HepG2 (cell line): Measurements from ENCODE around the gene TPD52L2. TPM values are rescaled to one million over a fixed set of nuclear protein-coding genes. Genes with fewer than 3 reads are reported as not detected.

Experiments used
- ATAC-seq: fragments of 200-7000 bp; cut with Tn5 transposase; 3 replicates; pipeline ENCODE4 v1.9.1; 2020; ENCODE audit warnings: mild to moderate bottlenecking, moderate library complexity
- BruUV-seq: library from RNA; stranded (reverse); fragments of 400-500 nt; replicated peaks from 2 replicates; lab custom pipeline; 2021; lab: Mats Ljungman, UMichigan
- CTCF ChIA-PET: fragments of 300-600 bp; formaldehyde crosslinking; extraction: SDS; loops from one replicate; lab custom pipeline; 2021; ENCODE audit warnings: low total read pairs, inconsistent platforms, low intra/inter-chr PET ratio; lab: Yijun Ruan, JAX
- POLR2A ChIA-PET: fragments of 350-600 bp; sonication (Branson Sonifier 250); formaldehyde crosslinking; loops from one replicate; lab custom pipeline; 2020; ENCODE audit warnings: antibody characterized with exemption, inconsistent platforms; lab: Yijun Ruan, JAX
- DNase-seq: peaks from one replicate; pipeline ENCODE4 v3.0.0-alpha.2; 2015; ENCODE audit warnings: low spot score
- FAIRE-seq: peaks from 3 replicates; lab custom pipeline; 2011; peaks lifted over from hg19 to GRCh38; lab: Jason Lieb, UNC
- H2AFZ ChIP-seq: one replicate; pipeline ENCODE4 v1.6.1; 2011; ENCODE audit warnings: low read length, inconsistent platforms
- H3K27ac ChIP-seq: fragments of 300-600 bp; 3 replicates; pipeline ENCODE4 v1.8.0; 2011; ENCODE audit warnings: mixed run types, mild to moderate bottlenecking, mixed read lengths, low read length, inconsistent platforms; ENCODE audit not compliant: insufficient read depth; ENCODE audit errors: extremely low read length
- H3K27me3 ChIP-seq, 2 experiments: fragments of 200-600 bp in 1 of 2; 2 replicates in 1 of 2; 3 replicates in 1 of 2; pipeline versions ENCODE4 v1.6.0 to v1.8.0; 2011; ENCODE audit warnings: low read length in 2 of 2, mild to moderate bottlenecking in 2 of 2, moderate library complexity in 2 of 2, inconsistent platforms in 1 of 2; ENCODE audit not compliant: insufficient read depth in 2 of 2, control insufficient read depth in 1 of 2
- H3K36me3 ChIP-seq, 2 experiments: fragments of 200-600 bp in 1 of 2; replicated peaks in 1 of 2; 2 replicates in 1 of 2; 3 replicates in 1 of 2; pipeline versions ENCODE4 v1.5.1 to v1.8.0; 2011; ENCODE audit warnings: low read length in 2 of 2, inconsistent platforms in 1 of 2; ENCODE audit not compliant: insufficient read depth in 2 of 2, control insufficient read depth in 1 of 2
- H3K4me1 ChIP-seq: 2 replicates; pipeline ENCODE4 v1.5.1; 2012; ENCODE audit warnings: low read length, inconsistent platforms; ENCODE audit not compliant: insufficient read depth
- H3K4me2 ChIP-seq: 2 replicates; pipeline ENCODE4 v1.6.0; 2011; ENCODE audit warnings: low read depth, low read length, inconsistent platforms
- H3K4me3 ChIP-seq, 3 experiments: fragments of 200-600 bp in 1 of 3; sonication (generic), shearing (Covaris generic) in 1 of 3; replicated peaks in 1 of 3; 2 replicates each; pipeline ENCODE4 v1.5.1; 2011 to 2016; ENCODE audit warnings: low read length in 3 of 3, inconsistent platforms in 2 of 3, low read depth in 2 of 3, mild to moderate bottlenecking in 2 of 3, control low read depth in 1 of 3, mixed read lengths in 1 of 3; ENCODE audit not compliant: insufficient read depth in 1 of 3
- H3K79me2 ChIP-seq: one replicate; pipeline ENCODE4 v1.6.1; 2011; ENCODE audit warnings: low read length, inconsistent platforms; ENCODE audit not compliant: insufficient read depth
- H3K9ac ChIP-seq: 2 replicates; pipeline ENCODE4 v1.6.0; 2011; ENCODE audit warnings: mild to moderate bottlenecking, low read depth, low read length, inconsistent platforms; ENCODE audit not compliant: insufficient read depth
- H3K9me3 ChIP-seq: 2 replicates; pipeline ENCODE4 v1.5.1; 2012; ENCODE audit warnings: mild to moderate bottlenecking, low read length
- H4K20me1 ChIP-seq: 2 replicates; pipeline ENCODE4 v1.6.0; 2011; ENCODE audit warnings: inconsistent platforms, mild to moderate bottlenecking, low read length, moderate library complexity; ENCODE audit not compliant: insufficient read depth
- ARID2 ChIP-seq: sonication (generic); formaldehyde crosslinking; IDR thresholded peaks from 2 replicates; pipeline ENCODE4 v1.8.1; 2022; ENCODE audit warnings: mild to moderate bottlenecking, missing genetic modification reagents, borderline replicate concordance
- MAFK ChIP-seq, 2 experiments: IDR thresholded peaks in 1 of 2; conservative IDR thresholded peaks in 1 of 2; 2 replicates each; pipeline ENCODE4 v1.6.1; 2011; ENCODE audit warnings: improper control_type of control experiment in 2 of 2, low read length in 2 of 2
- MXI1 ChIP-seq: IDR thresholded peaks from 3 replicates; pipeline ENCODE4 v1.6.1; 2012; ENCODE audit warnings: low read depth, low read length, inconsistent platforms, borderline replicate concordance
- NRL ChIP-seq: sonication (generic); formaldehyde crosslinking; IDR thresholded peaks from 2 replicates; pipeline ENCODE4 v1.5.0; 2020; ENCODE audit warnings: missing genetic modification reagents, mild to moderate bottlenecking, moderate library complexity, borderline replicate concordance
- RBM22 ChIP-seq: fragments of 200-400 bp; formaldehyde crosslinking; optimal IDR thresholded peaks from 2 replicates; pipeline ENCODE3; 2017; ENCODE audit warnings: mild to moderate bottlenecking, low read length, moderate library complexity
- ZNF234 ChIP-seq: sonication (generic); formaldehyde crosslinking; conservative IDR thresholded peaks from 2 replicates; pipeline ENCODE4 v1.5.1; 2020; ENCODE audit warnings: mild to moderate bottlenecking, missing genetic modification reagents
- WGBS: methylation state at CpG from one replicate; pipeline ENCODE4 v1.1.6; 2017; ENCODE audit warnings: low lambda C conversion rate; 5-methylcytosine and 5-hydroxymethylcytosine counted together
- in situ Hi-C: cut with HindIII; loops from 2 replicates; pipeline ENCODE4 v1.10.0; 2017; ENCODE audit warnings: low pct_unique_long_range_greater_than_20kb; ENCODE audit not compliant: extremely low pct_ligation_motif_present
- intact Hi-C: fragments of 100-400 bp; cut with micrococcal nuclease; formaldehyde crosslinking; loops from one replicate; pipeline ENCODE4 v1.10.0; 2022; ENCODE audit not compliant: unreplicated experiment
- polyA plus RNA-seq, 8 experiments: library from polyadenylated mRNA; depleted of rRNA in 3 of 8; stranded (reverse) in 7 of 8; unstranded in 1 of 8; fragments of >200 nt; fragmentation: Illumina TruSeq in 4 of 8; extraction: Trizol in 4 of 8; gene quantifications; 2 replicates each; pipeline versions ENCODE4 v1.2.1 to v1.2.3, GENCODE V29; 2011 to 2016; ENCODE audit warnings: low read depth in 4 of 8, missing spikeins in 1 of 8, mixed read lengths in 1 of 8; ENCODE audit not compliant: insufficient read depth in 1 of 8
- total RNA-seq, 5 experiments: library from RNA; depleted of rRNA; stranded (reverse); fragments of >200 nt; fragmentation: Illumina TruSeq; extraction: Trizol; gene quantifications; 2 replicates each; pipeline ENCODE4 v1.2.3, GENCODE V29; 2016; ENCODE audit warnings: low read depth in 1 of 5
- TF ChIP-seq, protein P1 (sequence below): sonication (generic); formaldehyde crosslinking; conservative IDR thresholded peaks from 2 replicates; pipeline ENCODE4 v1.5.0; 2020; ENCODE audit warnings: missing genetic modification reagents
- TF ChIP-seq, protein P2 (sequence below): sonication (generic); formaldehyde crosslinking; IDR thresholded peaks from 2 replicates; pipeline ENCODE4 v1.4.0; 2020; ENCODE audit warnings: missing genetic modification reagents
- TF ChIP-seq, protein P3 (sequence below): sonication (generic); formaldehyde crosslinking; IDR thresholded peaks from 2 replicates; pipeline ENCODE4 v1.4.0; 2020; ENCODE audit warnings: missing genetic modification reagents
- TF ChIP-seq, protein P4 (sequence below): sonication (generic); formaldehyde crosslinking; IDR thresholded peaks from 2 replicates; pipeline ENCODE4 v1.5.0; 2020; ENCODE audit warnings: missing genetic modification reagents, mild to moderate bottlenecking, borderline replicate concordance

The TPD52L2 gene
- total and polyA plus RNA-seq, 2 of the 13 experiments (the other 11 are each of a cell fraction or from before 2014, with no cell fraction given), result 156 to 184 TPM

DNA sequence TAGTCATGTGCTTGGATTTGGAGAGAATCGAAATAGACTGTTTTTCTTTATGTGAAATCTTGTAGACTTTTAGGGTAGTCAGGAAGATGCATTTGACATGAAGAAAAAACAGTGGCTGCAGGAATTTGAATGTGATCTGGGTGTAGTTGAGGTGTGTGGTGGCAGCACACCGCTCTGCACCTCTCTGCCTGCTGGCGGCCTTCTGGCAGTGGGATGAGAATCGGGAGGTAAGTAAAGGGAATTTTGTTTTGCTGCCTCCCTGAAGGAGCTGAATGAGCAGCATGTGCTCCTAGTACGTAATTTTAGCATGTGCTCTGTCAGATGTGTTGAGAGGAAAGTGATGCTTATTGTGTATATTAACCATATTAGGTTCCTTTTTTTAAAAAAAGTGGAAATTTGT, 3.2 kb downstream of the TPD52L2 start (continued):
- TF ChIP-seq, protein P1, sequence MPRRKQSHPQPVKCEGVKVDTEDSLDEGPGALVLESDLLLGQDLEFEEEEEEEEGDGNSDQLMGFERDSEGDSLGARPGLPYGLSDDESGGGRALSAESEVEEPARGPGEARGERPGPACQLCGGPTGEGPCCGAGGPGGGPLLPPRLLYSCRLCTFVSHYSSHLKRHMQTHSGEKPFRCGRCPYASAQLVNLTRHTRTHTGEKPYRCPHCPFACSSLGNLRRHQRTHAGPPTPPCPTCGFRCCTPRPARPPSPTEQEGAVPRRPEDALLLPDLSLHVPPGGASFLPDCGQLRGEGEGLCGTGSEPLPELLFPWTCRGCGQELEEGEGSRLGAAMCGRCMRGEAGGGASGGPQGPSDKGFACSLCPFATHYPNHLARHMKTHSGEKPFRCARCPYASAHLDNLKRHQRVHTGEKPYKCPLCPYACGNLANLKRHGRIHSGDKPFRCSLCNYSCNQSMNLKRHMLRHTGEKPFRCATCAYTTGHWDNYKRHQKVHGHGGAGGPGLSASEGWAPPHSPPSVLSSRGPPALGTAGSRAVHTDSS, result no peak
- no peak for TF ChIP-seq ZNF234 (CRISPR knock-in tag)
- TF ChIP-seq, protein P2, sequence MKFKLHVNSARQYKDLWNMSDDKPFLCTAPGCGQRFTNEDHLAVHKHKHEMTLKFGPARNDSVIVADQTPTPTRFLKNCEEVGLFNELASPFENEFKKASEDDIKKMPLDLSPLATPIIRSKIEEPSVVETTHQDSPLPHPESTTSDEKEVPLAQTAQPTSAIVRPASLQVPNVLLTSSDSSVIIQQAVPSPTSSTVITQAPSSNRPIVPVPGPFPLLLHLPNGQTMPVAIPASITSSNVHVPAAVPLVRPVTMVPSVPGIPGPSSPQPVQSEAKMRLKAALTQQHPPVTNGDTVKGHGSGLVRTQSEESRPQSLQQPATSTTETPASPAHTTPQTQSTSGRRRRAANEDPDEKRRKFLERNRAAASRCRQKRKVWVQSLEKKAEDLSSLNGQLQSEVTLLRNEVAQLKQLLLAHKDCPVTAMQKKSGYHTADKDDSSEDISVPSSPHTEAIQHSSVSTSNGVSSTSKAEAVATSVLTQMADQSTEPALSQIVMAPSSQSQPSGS (CRISPR knock-in tag), result no peak
- TF ChIP-seq, protein P3, sequence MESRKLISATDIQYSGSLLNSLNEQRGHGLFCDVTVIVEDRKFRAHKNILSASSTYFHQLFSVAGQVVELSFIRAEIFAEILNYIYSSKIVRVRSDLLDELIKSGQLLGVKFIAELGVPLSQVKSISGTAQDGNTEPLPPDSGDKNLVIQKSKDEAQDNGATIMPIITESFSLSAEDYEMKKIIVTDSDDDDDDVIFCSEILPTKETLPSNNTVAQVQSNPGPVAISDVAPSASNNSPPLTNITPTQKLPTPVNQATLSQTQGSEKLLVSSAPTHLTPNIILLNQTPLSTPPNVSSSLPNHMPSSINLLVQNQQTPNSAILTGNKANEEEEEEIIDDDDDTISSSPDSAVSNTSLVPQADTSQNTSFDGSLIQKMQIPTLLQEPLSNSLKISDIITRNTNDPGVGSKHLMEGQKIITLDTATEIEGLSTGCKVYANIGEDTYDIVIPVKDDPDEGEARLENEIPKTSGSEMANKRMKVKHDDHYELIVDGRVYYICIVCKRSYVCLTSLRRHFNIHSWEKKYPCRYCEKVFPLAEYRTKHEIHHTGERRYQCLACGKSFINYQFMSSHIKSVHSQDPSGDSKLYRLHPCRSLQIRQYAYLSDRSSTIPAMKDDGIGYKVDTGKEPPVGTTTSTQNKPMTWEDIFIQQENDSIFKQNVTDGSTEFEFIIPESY, result peak; percentile 74; the same call in 1 of the 2 replicates

DNA sequence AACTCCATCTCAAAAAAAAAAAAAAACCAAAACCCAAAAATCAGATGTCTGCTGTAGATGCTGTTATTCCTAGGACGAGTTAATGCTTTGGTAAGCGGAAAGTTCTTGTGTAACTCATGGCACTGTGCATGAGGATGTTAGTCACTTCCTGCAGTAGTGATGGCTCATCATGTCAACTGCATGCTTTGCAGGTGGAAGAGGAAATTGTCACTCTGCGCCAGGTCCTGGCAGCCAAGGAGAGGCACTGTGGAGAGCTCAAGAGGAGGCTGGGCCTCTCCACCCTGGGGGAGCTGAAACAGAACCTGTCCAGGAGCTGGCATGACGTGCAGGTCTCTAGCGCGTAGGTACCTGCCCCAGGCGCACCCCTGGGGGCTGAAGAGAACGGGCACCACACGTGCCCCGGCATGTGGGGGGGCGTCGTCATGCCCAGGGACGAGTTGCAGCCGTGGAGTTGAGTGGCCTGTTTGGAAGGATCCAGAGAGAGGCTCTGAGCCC, 8.5 kb downstream of the TPD52L2 start:
- Histone ChIP-seq H3K9ac (no peak overlapping the region), H3K27ac (no peak overlapping the region), H3K4me2 (no peak overlapping the region), H3K4me1 (peaks cover 4% of the 10 kb centered on the region; the same call in 1 of the 2 replicates), H2AFZ (no peak overlapping the region), H4K20me1 (peaks cover 14% of the 10 kb centered on the region; the same call in 1 of the 2 replicates), H3K79me2 (peaks cover 45% of the 10 kb centered on the region), H3K27me3 (no peaks in the 10 kb centered on the region), H3K36me3 (peaks cover 57 to 87% of the 10 kb centered on the region in 2 experiments), H3K4me3 (no peak overlapping the region), H3K9me3 (no peaks in the 10 kb centered on the region)
- intact Hi-C loops (no loop called here), in situ Hi-C loops (no loop called here)
- over 99% methylated on average over 14 of the region's 14 CpGs for WGBS
- no TSS peak for BruUV-seq
- POLR2A ChIA-PET, result interaction anchor here (2.7 kb wide), 1 partner anchor 8 kb away, joined by 12 read pairs; the partner anchor contains the start of gene TPD52L2
- CTCF ChIA-PET, result no interaction called here
- no peak for DNase-seq
- ATAC-seq, result no peak; the same call in 2 of the 3 replicates
- no peak for FAIRE-seq
- TF ChIP-seq, protein P3, result peak; percentile 92
- TF ChIP-seq RBM22 (peak; percentile 37), MXI1 (peak; percentile 32; the same call in 1 of the 3 replicates), NRL (no peak), MAFK (conservative IDR thresholded peaks at IDR 0.05 in 1 of 2, IDR thresholded peaks at IDR 0.05 in 1 of 2; ENCODE audit: low read length in 2 of 2) (peak; percentile 86 to 91), ARID2 (CRISPR knock-in tag) (no peak)
- TF ChIP-seq, protein P4, sequence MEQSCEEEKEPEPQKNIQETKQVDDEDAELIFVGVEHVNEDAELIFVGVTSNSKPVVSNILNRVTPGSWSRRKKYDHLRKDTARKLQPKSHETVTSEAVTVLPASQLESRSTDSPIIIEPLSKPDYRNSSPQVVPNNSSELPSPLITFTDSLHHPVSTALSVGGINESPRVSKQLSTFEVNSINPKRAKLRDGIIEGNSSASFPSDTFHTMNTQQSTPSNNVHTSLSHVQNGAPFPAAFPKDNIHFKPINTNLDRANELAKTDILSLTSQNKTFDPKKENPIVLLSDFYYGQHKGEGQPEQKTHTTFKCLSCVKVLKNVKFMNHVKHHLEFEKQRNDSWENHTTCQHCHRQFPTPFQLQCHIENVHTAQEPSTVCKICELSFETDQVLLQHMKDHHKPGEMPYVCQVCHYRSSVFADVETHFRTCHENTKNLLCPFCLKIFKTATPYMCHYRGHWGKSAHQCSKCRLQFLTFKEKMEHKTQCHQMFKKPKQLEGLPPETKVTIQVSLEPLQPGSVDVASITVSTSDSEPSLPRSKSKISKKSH (CRISPR knock-in tag), result 0 out of 2 replicates have a peak, but pooled peaks have one; percentile 32
